Ectodermal cell (in vitro differentiated cells): ENCODE results near the gene ARFGAP3.

ENCODE experiments used
- H3K27ac ChIP-seq: 2 replicates; pipeline ENCODE4 v1.7.0; 2013; ENCODE audit warnings: mild to moderate bottlenecking, low read depth, low read length; ENCODE audit not compliant: insufficient read depth, poor library complexity, severe bottlenecking
- H3K27me3 ChIP-seq: 2 replicates; pipeline ENCODE4 v1.7.0; 2013; ENCODE audit warnings: mild to moderate bottlenecking, low read length; ENCODE audit not compliant: insufficient read depth, control insufficient read depth, poor library complexity, severe bottlenecking
- H3K36me3 ChIP-seq: one replicate; pipeline ENCODE4 v1.7.0; 2013; ENCODE audit warnings: low read length; ENCODE audit not compliant: control insufficient read depth, insufficient read depth
- H3K4me1 ChIP-seq: one replicate; pipeline ENCODE4 v1.7.0; 2013; ENCODE audit warnings: low read length; ENCODE audit not compliant: control insufficient read depth, insufficient read depth
- H3K4me3 ChIP-seq: 2 replicates; pipeline ENCODE4 v1.7.0; 2013; ENCODE audit warnings: low read depth, low read length, control low read depth; ENCODE audit not compliant: insufficient read depth
- H3K9me3 ChIP-seq: 2 replicates; pipeline ENCODE4 v1.7.0; 2013; ENCODE audit warnings: mild to moderate bottlenecking, low read length, moderate library complexity; ENCODE audit not compliant: control insufficient read depth
- WGBS, 2 experiments: methylation state at CpG; one replicate each; pipeline ENCODE4 v1.1.7; 2013; ENCODE audit warnings: missing lambda C conversion rate in 2 of 2; 5-methylcytosine and 5-hydroxymethylcytosine counted together

The ARFGAP3 gene

GRCh38 chr22:42825796-42826195 is 31.3 kb downstream of the ARFGAP3 start:
- Histone ChIP-seq H3K4me1 (no peaks in the 10 kb centered on the region), H3K36me3 (peaks cover 8% of the 10 kb centered on the region), H3K4me3 (no peak overlapping the region), H3K27me3 (no peaks in the 10 kb centered on the region), H3K27ac (no peak overlapping the region), H3K9me3 (no peaks in the 10 kb centered on the region)
- WGBS, 2 experiments: 90 to 91% methylated on average over 3 of the region's 3 CpGs

- WGBS, 2 experiments: 98 to 99% methylated on average over 3 of the region's 3 CpGs
- Histone ChIP-seq H3K9me3 (no peaks in the 10 kb centered on the region), H3K4me3 (no peak overlapping the region), H3K4me1 (no peaks in the 10 kb centered on the region), H3K36me3 (peaks cover 8% of the 10 kb centered on the region), H3K27me3 (no peaks in the 10 kb centered on the region), H3K27ac (no peak overlapping the region)
Observed at GRCh38 chr22:42821386-42821785, 35.7 kb downstream of the ARFGAP3 start.

- Histone ChIP-seq H3K36me3 (peaks cover 6% of the 10 kb centered on the region), H3K27me3 (no peaks in the 10 kb centered on the region), H3K4me1 (no peaks in the 10 kb centered on the region), H3K9me3 (no peaks in the 10 kb centered on the region), H3K27ac (no peak overlapping the region), H3K4me3 (no peak overlapping the region)
- WGBS, 2 experiments: 85 to 87% methylated on average over 9 of the region's 9 CpGs
Observed at GRCh38 chr22:42820045-42820763, 36.9 kb downstream of the ARFGAP3 start.

- H3K27ac ChIP-seq: peak overlapping the region; percentile 4
- no peak overlapping the region for H3K4me3 ChIP-seq
- peaks cover 3% of the 10 kb centered on the region for H3K36me3 ChIP-seq
- H3K4me1 ChIP-seq: no peaks in the 10 kb centered on the region
- H3K9me3 ChIP-seq: no peaks in the 10 kb centered on the region
- H3K27me3 ChIP-seq: no peaks in the 10 kb centered on the region
- 88 to 89% methylated on average over 9 of the region's 9 CpGs for WGBS, 2 experiments
Observed at GRCh38 chr22:42819412-42820044, 37.5 kb downstream of the ARFGAP3 start.

GRCh38 chr22:42817556-42817955 is 39.5 kb downstream of the ARFGAP3 start:
- Histone ChIP-seq H3K27me3 (no peaks in the 10 kb centered on the region), H3K9me3 (no peaks in the 10 kb centered on the region), H3K27ac (no peak overlapping the region), H3K4me3 (no peak overlapping the region), H3K4me1 (no peaks in the 10 kb centered on the region), H3K36me3 (no peaks in the 10 kb centered on the region)
- WGBS, 2 experiments: 91 to 93% methylated on average over 2 to 3 of the region's 3 CpGs

- 93 to 98% methylated on average over 3 of the region's 3 CpGs for WGBS, 2 experiments
Observed at GRCh38 chr22:42816336-42816735, 40.7 kb downstream of the ARFGAP3 start.

GRCh38 chr22:42814616-42815015 is 42.5 kb downstream of the ARFGAP3 start:
- H3K36me3 ChIP-seq: peaks cover 4% of the 10 kb centered on the region
- 90 to 92% methylated on average over 2 of the region's 2 CpGs for WGBS, 2 experiments

More at GRCh38 chr22:42816336-42816735, 40.7 kb downstream of the ARFGAP3 start:
- H3K4me3 ChIP-seq: no peak overlapping the region
- H3K4me1 ChIP-seq: no peaks in the 10 kb centered on the region
- no peak overlapping the region for H3K27ac ChIP-seq
- H3K9me3 ChIP-seq: no peaks in the 10 kb centered on the region
- H3K27me3 ChIP-seq: no peaks in the 10 kb centered on the region
- H3K36me3 ChIP-seq: no peaks in the 10 kb centered on the region

GRCh38 chr22:42814215-42814614 is 42.9 kb downstream of the ARFGAP3 start:
- no peak overlapping the region for H3K4me3 ChIP-seq
- no peaks in the 10 kb centered on the region for H3K9me3 ChIP-seq
- peaks cover 4% of the 10 kb centered on the region for H3K36me3 ChIP-seq
- WGBS, 2 experiments: 91 to 100% methylated on average over 1 to 2 of the region's 2 CpGs
- H3K27me3 ChIP-seq: no peaks in the 10 kb centered on the region
- H3K27ac ChIP-seq: no peak overlapping the region
- H3K4me1 ChIP-seq: no peaks in the 10 kb centered on the region

More at GRCh38 chr22:42814616-42815015, 42.5 kb downstream of the ARFGAP3 start:
- no peaks in the 10 kb centered on the region for H3K9me3 ChIP-seq
- no peaks in the 10 kb centered on the region for H3K4me1 ChIP-seq
- no peak overlapping the region for H3K27ac ChIP-seq
- no peaks in the 10 kb centered on the region for H3K27me3 ChIP-seq
- no peak overlapping the region for H3K4me3 ChIP-seq

GRCh38 chr22:42813501-42813900 is 43.6 kb downstream of the ARFGAP3 start:
- H3K27me3 ChIP-seq: no peaks in the 10 kb centered on the region
- no peaks in the 10 kb centered on the region for H3K9me3 ChIP-seq
- no peaks in the 10 kb centered on the region for H3K4me1 ChIP-seq
- WGBS, 2 experiments: 80 to 83% methylated on average over 7 of the region's 7 CpGs
- no peak overlapping the region for H3K4me3 ChIP-seq
- H3K27ac ChIP-seq: no peak overlapping the region
- peaks cover 4% of the 10 kb centered on the region for H3K36me3 ChIP-seq

- no peak overlapping the region for H3K4me3 ChIP-seq
- no peak overlapping the region for H3K27ac ChIP-seq
- peaks cover 2% of the 10 kb centered on the region for H3K4me1 ChIP-seq
- no peaks in the 10 kb centered on the region for H3K27me3 ChIP-seq
- peaks cover 7% of the 10 kb centered on the region for H3K36me3 ChIP-seq
- H3K9me3 ChIP-seq: no peaks in the 10 kb centered on the region
- WGBS, 2 experiments: 89 to 96% methylated on average over 2 of the region's 2 CpGs
Observed at GRCh38 chr22:42811459-42811858, 45.6 kb downstream of the ARFGAP3 start.
